Measurements from ENCODE around the gene CNPY4.
A peak's percentile ranks its signal among the peaks of the same experiment; 100 is the strongest.

CNPY4 gene

GRCh38 chr7:100167912-100168323, 48.5 kb downstream of the CNPY4 start:
- peak; percentile 29 for DNase-seq (ENCODE audit: low spot score)

- peak; percentile 27 for DNase-seq (ENCODE audit: low spot score)
These were observed 49.9 kb downstream of the CNPY4 start for GRCh38 chr7:100169147-100169850.

- DNase-seq (ENCODE audit: low spot score): peak; percentile 19
These were observed 50.9 kb downstream of the CNPY4 start for GRCh38 chr7:100170101-100170897.

- peak; percentile 66 for DNase-seq (ENCODE audit: low spot score)
These were observed 51.8 kb downstream of the CNPY4 start for GRCh38 chr7:100171087-100171681.

GRCh38 chr7:100171840-100172239, 52.4 kb downstream of the CNPY4 start:
- DNase-seq (ENCODE audit: low spot score): peak; percentile 31

- DNase-seq (ENCODE audit: low spot score): no peak
These were observed 54.5 kb downstream of the CNPY4 start for GRCh38 chr7:100173806-100174495.

GRCh38 chr7:100174582-100174981, 55.1 kb downstream of the CNPY4 start:
- no peak for DNase-seq (ENCODE audit: low spot score)

All from HuH-7.5 (cell line).